HEK293 (cell line): ENCODE results near the gene CCM2L.

Source experiments
- CTCF ChIA-PET: fragments of 350-600 bp; formaldehyde crosslinking; extraction: SDS; loops from one replicate; lab custom pipeline; 2021; ENCODE audit warnings: antibody characterized with exemption; lab: Yijun Ruan, JAX
- POLR2A ChIA-PET: fragments of 300-600 bp; formaldehyde crosslinking; extraction: SDS; loops from one replicate; lab custom pipeline; 2020; ENCODE audit warnings: antibody characterized with exemption, inconsistent platforms; lab: Yijun Ruan, JAX
- H3K27ac ChIP-seq: fragments of 200-500 bp; sonication (Bioruptor generic); 2 replicates; pipeline ENCODE4 v1.5.1; 2014; ENCODE audit warnings: low read depth, low read length, control low read depth, inconsistent platforms; ENCODE audit errors: extremely low read depth
- H3K36me3 ChIP-seq, 2 experiments: fragments of 200-500 bp in 1 of 2; sonication (Bioruptor generic) in 1 of 2; 1 replicate in 1 of 2; 2 replicates in 1 of 2; pipeline ENCODE4 v1.5.1; 2014 to 2017; ENCODE audit warnings: inconsistent platforms in 2 of 2, low read length in 2 of 2; ENCODE audit not compliant: control insufficient read depth in 2 of 2, insufficient read depth in 1 of 2
- H3K4me1 ChIP-seq: fragments of 200-500 bp; sonication (Bioruptor generic); 2 replicates; pipeline ENCODE4 v1.5.1; 2014; ENCODE audit warnings: mild to moderate bottlenecking, low read length, inconsistent platforms; ENCODE audit not compliant: control insufficient read depth, insufficient read depth
- H3K4me3 ChIP-seq: 2 replicates; pipeline ENCODE4 v1.5.1; 2011; ENCODE audit warnings: low read depth, mild to moderate bottlenecking, control low read depth, low read length, moderate library complexity
- H3K9me3 ChIP-seq: fragments of 200-500 bp; sonication (Bioruptor generic); 2 replicates; pipeline ENCODE4 v1.5.1; 2014; ENCODE audit warnings: low read depth, low read length, inconsistent platforms; ENCODE audit not compliant: control insufficient read depth, insufficient read depth
- BCL11B ChIP-seq: fragments of 450-650 bp; formaldehyde crosslinking; IDR thresholded peaks from 2 replicates; pipeline ENCODE4 v1.5.1; 2016; ENCODE audit warnings: low read depth, missing biosample characterization, missing genetic modification characterization
- EGR2 ChIP-seq: fragments of 450-650 bp; formaldehyde crosslinking; IDR thresholded peaks from 2 replicates; pipeline ENCODE4 v1.5.1; 2016; ENCODE audit warnings: low read depth, missing biosample characterization, missing genetic modification characterization
- GLIS2 ChIP-seq: fragments of 450-650 bp; formaldehyde crosslinking; IDR thresholded peaks from 2 replicates; pipeline ENCODE4 v1.5.1; 2016; ENCODE audit warnings: missing biosample characterization, missing genetic modification characterization
- OSR2 ChIP-seq: fragments of 450-650 bp; formaldehyde crosslinking; IDR thresholded peaks from 2 replicates; pipeline ENCODE4 v1.5.1; 2016; ENCODE audit warnings: missing biosample characterization, missing genetic modification characterization
- YY1 ChIP-seq: fragments of 450-650 bp; formaldehyde crosslinking; IDR thresholded peaks from 2 replicates; pipeline ENCODE4 v1.5.1; 2018; ENCODE audit warnings: missing biosample characterization, missing genetic modification characterization
- ZFHX2 ChIP-seq: fragments of 450-650 bp; formaldehyde crosslinking; conservative IDR thresholded peaks from 2 replicates; pipeline ENCODE4 v1.5.1; 2016; ENCODE audit warnings: missing biosample characterization, missing genetic modification characterization
- ZFP69B ChIP-seq: fragments of 450-650 bp; formaldehyde crosslinking; IDR thresholded peaks from 2 replicates; pipeline ENCODE4 v1.5.1; 2016; ENCODE audit warnings: missing biosample characterization, missing genetic modification characterization
- ZNF146 ChIP-seq: fragments of 450-650 bp; formaldehyde crosslinking; IDR thresholded peaks from 2 replicates; pipeline ENCODE4 v1.5.1; 2016; ENCODE audit warnings: missing biosample characterization, missing genetic modification characterization
- ZNF16 ChIP-seq: fragments of 450-650 bp; formaldehyde crosslinking; IDR thresholded peaks from 2 replicates; pipeline ENCODE4 v1.5.1; 2016; ENCODE audit warnings: low read depth, missing biosample characterization, missing genetic modification characterization
- ZNF223 ChIP-seq: fragments of 450-650 bp; formaldehyde crosslinking; IDR thresholded peaks from 2 replicates; pipeline ENCODE4 v1.5.1; 2016; ENCODE audit warnings: missing biosample characterization, missing genetic modification characterization
- ZNF292 ChIP-seq: fragments of 450-650 bp; formaldehyde crosslinking; IDR thresholded peaks from 2 replicates; pipeline ENCODE4 v1.5.1; 2016; ENCODE audit warnings: low read depth, missing biosample characterization, missing genetic modification characterization, borderline replicate concordance
- ZNF335 ChIP-seq: fragments of 450-650 bp; formaldehyde crosslinking; conservative IDR thresholded peaks from 2 replicates; pipeline ENCODE4 v1.5.1; 2016; ENCODE audit warnings: missing biosample characterization, missing genetic modification characterization
- ZNF354C ChIP-seq: fragments of 450-650 bp; formaldehyde crosslinking; IDR thresholded peaks from 2 replicates; pipeline ENCODE4 v1.5.1; 2016; ENCODE audit warnings: missing biosample characterization, missing genetic modification characterization, low read depth, borderline replicate concordance
- ZNF510 ChIP-seq: fragments of 450-650 bp; formaldehyde crosslinking; IDR thresholded peaks from 2 replicates; pipeline ENCODE4 v1.5.1; 2018; ENCODE audit warnings: mild to moderate bottlenecking, missing genetic modification characterization, missing biosample characterization; ENCODE audit not compliant: insufficient replicate concordance
- ZNF513 ChIP-seq: fragments of 450-650 bp; IDR thresholded peaks from 2 replicates; pipeline ENCODE4 v1.5.1; 2018; ENCODE audit warnings: missing biosample characterization, missing genetic modification characterization
- ZNF558 ChIP-seq: fragments of 450-650 bp; formaldehyde crosslinking; IDR thresholded peaks from 2 replicates; pipeline ENCODE4 v1.5.1; 2016; ENCODE audit warnings: missing biosample characterization, missing genetic modification characterization
- ZNF629 ChIP-seq: fragments of 450-650 bp; formaldehyde crosslinking; IDR thresholded peaks from 2 replicates; pipeline ENCODE4 v1.5.1; 2017; ENCODE audit warnings: missing biosample characterization, missing genetic modification characterization
- ZNF677 ChIP-seq: fragments of 450-650 bp; IDR thresholded peaks from 2 replicates; pipeline ENCODE4 v1.5.0; 2018; ENCODE audit warnings: missing biosample characterization, mild to moderate bottlenecking, missing genetic modification characterization, moderate library complexity
- ZNF747 ChIP-seq: fragments of 450-650 bp; formaldehyde crosslinking; IDR thresholded peaks from 2 replicates; pipeline ENCODE4 v1.5.1; 2016; ENCODE audit warnings: missing biosample characterization, missing genetic modification characterization
- ZSCAN16 ChIP-seq: fragments of 450-650 bp; formaldehyde crosslinking; IDR thresholded peaks from 2 replicates; pipeline ENCODE4 v1.5.1; 2016; ENCODE audit warnings: missing biosample characterization, missing genetic modification characterization
- TF ChIP-seq, protein P1 (sequence below): fragments of 450-650 bp; formaldehyde crosslinking; IDR thresholded peaks from 2 replicates; pipeline ENCODE4 v1.5.1; 2016; ENCODE audit warnings: missing biosample characterization, missing genetic modification characterization, low read depth
- TF ChIP-seq, protein P2 (sequence below): fragments of 450-650 bp; formaldehyde crosslinking; IDR thresholded peaks from 2 replicates; pipeline ENCODE4 v1.5.1; 2017; ENCODE audit warnings: missing biosample characterization, mild to moderate bottlenecking, missing genetic modification characterization, moderate library complexity
- TF ChIP-seq, protein P3 (sequence below): fragments of 450-650 bp; formaldehyde crosslinking; IDR thresholded peaks from 2 replicates; pipeline ENCODE4 v1.5.1; 2016; ENCODE audit warnings: missing biosample characterization, missing genetic modification characterization
- TF ChIP-seq, protein P4 (sequence below): IDR thresholded peaks from 2 replicates; pipeline ENCODE4 v1.6.1; 2011; ENCODE audit warnings: mild to moderate bottlenecking, low read depth, low read length, borderline replicate concordance

The CCM2L gene

GRCh38 chr20:31974296-31974695 is 35.9 kb upstream of the CCM2L start:
- Histone ChIP-seq H3K36me3 (no peaks in the 10 kb centered on the region), H3K4me3 (no peak overlapping the region), H3K27ac (no peak overlapping the region), H3K4me1 (no peaks in the 10 kb centered on the region), H3K9me3 (no peaks in the 10 kb centered on the region)
- POLR2A ChIA-PET, result no interaction called here
- CTCF ChIA-PET, result no interaction called here
- TF ChIP-seq ZNF558 (tag by site-specific recombination) (no peak), ZNF354C (tag by site-specific recombination) (no peak), ZNF16 (no peak), ZNF335 (tag by site-specific recombination) (no peak), ZNF629 (tag by site-specific recombination) (no peak), ZNF292 (no peak), ZNF747 (tag by site-specific recombination) (no peak), GLIS2 (tag by site-specific recombination) (no peak), ZFP69B (tag by site-specific recombination) (no peak), ZNF146 (no peak), BCL11B (tag by site-specific recombination) (no peak)
- TF ChIP-seq, protein P1, sequence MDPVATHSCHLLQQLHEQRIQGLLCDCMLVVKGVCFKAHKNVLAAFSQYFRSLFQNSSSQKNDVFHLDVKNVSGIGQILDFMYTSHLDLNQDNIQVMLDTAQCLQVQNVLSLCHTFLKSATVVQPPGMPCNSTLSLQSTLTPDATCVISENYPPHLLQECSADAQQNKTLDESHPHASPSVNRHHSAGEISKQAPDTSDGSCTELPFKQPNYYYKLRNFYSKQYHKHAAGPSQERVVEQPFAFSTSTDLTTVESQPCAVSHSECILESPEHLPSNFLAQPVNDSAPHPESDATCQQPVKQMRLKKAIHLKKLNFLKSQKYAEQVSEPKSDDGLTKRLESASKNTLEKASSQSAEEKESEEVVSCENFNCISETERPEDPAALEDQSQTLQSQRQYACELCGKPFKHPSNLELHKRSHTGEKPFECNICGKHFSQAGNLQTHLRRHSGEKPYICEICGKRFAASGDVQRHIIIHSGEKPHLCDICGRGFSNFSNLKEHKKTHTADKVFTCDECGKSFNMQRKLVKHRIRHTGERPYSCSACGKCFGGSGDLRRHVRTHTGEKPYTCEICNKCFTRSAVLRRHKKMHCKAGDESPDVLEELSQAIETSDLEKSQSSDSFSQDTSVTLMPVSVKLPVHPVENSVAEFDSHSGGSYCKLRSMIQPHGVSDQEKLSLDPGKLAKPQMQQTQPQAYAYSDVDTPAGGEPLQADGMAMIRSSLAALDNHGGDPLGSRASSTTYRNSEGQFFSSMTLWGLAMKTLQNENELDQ, result no peak
- TF ChIP-seq, protein P2, sequence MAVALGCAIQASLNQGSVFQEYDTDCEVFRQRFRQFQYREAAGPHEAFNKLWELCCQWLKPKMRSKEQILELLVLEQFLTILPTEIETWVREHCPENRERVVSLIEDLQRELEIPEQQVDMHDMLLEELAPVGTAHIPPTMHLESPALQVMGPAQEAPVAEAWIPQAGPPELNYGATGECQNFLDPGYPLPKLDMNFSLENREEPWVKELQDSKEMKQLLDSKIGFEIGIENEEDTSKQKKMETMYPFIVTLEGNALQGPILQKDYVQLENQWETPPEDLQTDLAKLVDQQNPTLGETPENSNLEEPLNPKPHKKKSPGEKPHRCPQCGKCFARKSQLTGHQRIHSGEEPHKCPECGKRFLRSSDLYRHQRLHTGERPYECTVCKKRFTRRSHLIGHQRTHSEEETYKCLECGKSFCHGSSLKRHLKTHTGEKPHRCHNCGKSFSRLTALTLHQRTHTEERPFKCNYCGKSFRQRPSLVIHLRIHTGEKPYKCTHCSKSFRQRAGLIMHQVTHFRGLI, result no peak

GRCh38 chr20:31974951-31975487 is 35.2 kb upstream of the CCM2L start:
- Histone ChIP-seq H3K36me3 (no peaks in the 10 kb centered on the region), H3K4me1 (no peaks in the 10 kb centered on the region), H3K9me3 (no peaks in the 10 kb centered on the region), H3K4me3 (no peak overlapping the region), H3K27ac (no peak overlapping the region)
- ChIA-PET CTCF (interaction anchor here (0.7 kb wide), 1 partner anchor 56 kb away, joined by 3 read pairs; no protein-coding TSS in a partner anchor), POLR2A (interaction anchor here (0.6 kb wide), 1 partner anchor 20 kb away, joined by 3 read pairs; no protein-coding TSS in a partner anchor)
- TF ChIP-seq EGR2 (tag by site-specific recombination), result peak; percentile 87
- TF ChIP-seq ZFHX2 (tag by site-specific recombination), result peak; percentile 66
- TF ChIP-seq ZSCAN16 (tag by site-specific recombination), result no peak

- Histone ChIP-seq H3K9me3 (no peaks in the 10 kb centered on the region), H3K4me3 (no peak overlapping the region), H3K36me3 (no peaks in the 10 kb centered on the region), H3K27ac (no peak overlapping the region), H3K4me1 (no peaks in the 10 kb centered on the region)
- POLR2A ChIA-PET, result no interaction called here
- CTCF ChIA-PET, result interaction anchor here (0.6 to 0.7 kb wide), 2 partner anchors 55 to 142 kb away, joined by 3 read pairs; no protein-coding TSS in a partner anchor
- TF ChIP-seq ZNF223 (no peak), ZNF510 (tag by site-specific recombination) (no peak), ZNF677 (tag by site-specific recombination) (no peak), YY1 (tag by site-specific recombination) (no peak), ZNF513 (no peak), GLIS2 (tag by site-specific recombination) (no peak), ZNF629 (tag by site-specific recombination) (no peak), OSR2 (no peak)
- TF ChIP-seq, protein P3, sequence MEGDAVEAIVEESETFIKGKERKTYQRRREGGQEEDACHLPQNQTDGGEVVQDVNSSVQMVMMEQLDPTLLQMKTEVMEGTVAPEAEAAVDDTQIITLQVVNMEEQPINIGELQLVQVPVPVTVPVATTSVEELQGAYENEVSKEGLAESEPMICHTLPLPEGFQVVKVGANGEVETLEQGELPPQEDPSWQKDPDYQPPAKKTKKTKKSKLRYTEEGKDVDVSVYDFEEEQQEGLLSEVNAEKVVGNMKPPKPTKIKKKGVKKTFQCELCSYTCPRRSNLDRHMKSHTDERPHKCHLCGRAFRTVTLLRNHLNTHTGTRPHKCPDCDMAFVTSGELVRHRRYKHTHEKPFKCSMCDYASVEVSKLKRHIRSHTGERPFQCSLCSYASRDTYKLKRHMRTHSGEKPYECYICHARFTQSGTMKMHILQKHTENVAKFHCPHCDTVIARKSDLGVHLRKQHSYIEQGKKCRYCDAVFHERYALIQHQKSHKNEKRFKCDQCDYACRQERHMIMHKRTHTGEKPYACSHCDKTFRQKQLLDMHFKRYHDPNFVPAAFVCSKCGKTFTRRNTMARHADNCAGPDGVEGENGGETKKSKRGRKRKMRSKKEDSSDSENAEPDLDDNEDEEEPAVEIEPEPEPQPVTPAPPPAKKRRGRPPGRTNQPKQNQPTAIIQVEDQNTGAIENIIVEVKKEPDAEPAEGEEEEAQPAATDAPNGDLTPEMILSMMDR (tag by site-specific recombination), result no peak
- TF ChIP-seq, protein P4, sequence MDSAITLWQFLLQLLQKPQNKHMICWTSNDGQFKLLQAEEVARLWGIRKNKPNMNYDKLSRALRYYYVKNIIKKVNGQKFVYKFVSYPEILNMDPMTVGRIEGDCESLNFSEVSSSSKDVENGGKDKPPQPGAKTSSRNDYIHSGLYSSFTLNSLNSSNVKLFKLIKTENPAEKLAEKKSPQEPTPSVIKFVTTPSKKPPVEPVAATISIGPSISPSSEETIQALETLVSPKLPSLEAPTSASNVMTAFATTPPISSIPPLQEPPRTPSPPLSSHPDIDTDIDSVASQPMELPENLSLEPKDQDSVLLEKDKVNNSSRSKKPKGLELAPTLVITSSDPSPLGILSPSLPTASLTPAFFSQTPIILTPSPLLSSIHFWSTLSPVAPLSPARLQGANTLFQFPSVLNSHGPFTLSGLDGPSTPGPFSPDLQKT, result no peak
Observed at GRCh38 chr20:31975874-31976273, 34.4 kb upstream of the CCM2L start.
